Gastrocnemius medialis (tissue), 4 donors: ENCODE data around the gene RIMS4. TPM values are rescaled to one million over a fixed set of nuclear protein-coding genes. Genes with fewer than 3 reads are reported as not detected.

Experiments
- ATAC-seq, 2 donors: fragments of 150-250 bp; one replicate each; pipeline ENCODE4 v1.9.1; 2016
- DNase-seq, 2 donors: peaks; one replicate each; pipeline ENCODE4 v3.0.0-alpha.2; 2019
- H3K27ac ChIP-seq, 4 donors: fragments of 200-600 bp; sonication (generic); 1 replicate in 1 of 4; 2 replicates in 3 of 4; pipeline ENCODE4 v1.5.1; 2016 to 2018; ENCODE audit warnings: mild to moderate bottlenecking in 2 of 4, moderate library complexity in 1 of 4
- H3K27me3 ChIP-seq, 3 donors: fragments of 200-600 bp; sonication (generic) in 2 of 3; 1 replicate in 1 of 3; 2 replicates in 2 of 3; pipeline versions ENCODE4 v1.5.1 to v1.6.0; 2016 to 2019; ENCODE audit warnings: mild to moderate bottlenecking in 1 of 3, moderate library complexity in 1 of 3
- H3K36me3 ChIP-seq, 2 donors: fragments of 200-600 bp; sonication (generic) in 1 of 2; one replicate each; pipeline ENCODE4 v1.5.1; 2017 to 2018
- H3K4me1 ChIP-seq, 2 donors: fragments of 200-600 bp; sonication (generic) in 1 of 2; one replicate each; pipeline ENCODE4 v1.5.1; 2016 to 2017; ENCODE audit warnings: mild to moderate bottlenecking in 2 of 2
- H3K4me3 ChIP-seq, 4 donors: fragments of 200-600 bp; sonication (generic) in 3 of 4; 1 replicate in 1 of 4; 2 replicates in 3 of 4; pipeline ENCODE4 v1.5.1; 2016 to 2019; ENCODE audit warnings: mild to moderate bottlenecking in 2 of 4
- H3K9me3 ChIP-seq, 3 donors: fragments of 200-600 bp; sonication (generic) in 2 of 3; 1 replicate in 1 of 3; 2 replicates in 2 of 3; pipeline ENCODE4 v1.5.1; 2016 to 2019
- CTCF ChIP-seq, 5 experiments: fragments of 450-650 bp in 3 of 5; fragments of 200-600 bp in 2 of 5; sonication (generic) in 2 of 5; IDR thresholded peaks in 4 of 5; conservative IDR thresholded peaks in 1 of 5; 1 replicate in 4 of 5; 2 replicates in 1 of 5; pipeline ENCODE4 v1.5.1; 2016 to 2019; ENCODE audit warnings: antibody characterized with exemption in 5 of 5, mild to moderate bottlenecking in 3 of 5, moderate library complexity in 3 of 5
- POLR2A ChIP-seq, 2 donors: fragments of 450-650 bp; IDR thresholded peaks; one replicate each; pipeline ENCODE4 v1.6.1; 2017; ENCODE audit warnings: antibody characterized with exemption in 2 of 2, mild to moderate bottlenecking in 2 of 2, moderate library complexity in 2 of 2
- in situ Hi-C, 4 donors: fragments of 200-750 bp; cut with MboI; loops; one replicate each; pipeline versions ENCODE4 v1.15.0 to v1.8.0; 2017; ENCODE audit warnings: low sequenced_read_pairs in 4 of 4
- intact Hi-C: fragments of 100-400 bp; cut with DNase I; formaldehyde crosslinking; loops from one replicate; pipeline ENCODE4 v1.15.1; 2023; ENCODE audit warnings: low total_unique reads
- total RNA-seq, 4 donors: library from RNA; depleted of rRNA; stranded (reverse); fragments of >200 nt; gene quantifications; one replicate each; pipeline versions ENCODE4 v1.1.0 to v1.2.3, GENCODE V29; 2016

The RIMS4 gene
- total RNA-seq, 4 donors from 2014 or later: 0.13 to 0.41 TPM; not detected in 2

- DNase-seq (no peak), ATAC-seq (no peak)
- Histone ChIP-seq H3K4me1 (no peaks in the 10 kb centered on the region), H3K27me3 (peaks cover 5 to 13% (median 5%) of the 10 kb centered on the region in 3 donors), H3K27ac (no peak overlapping the region), H3K4me3 (no peak overlapping the region), H3K36me3 (no peaks in the 10 kb centered on the region), H3K9me3 (no peaks in the 10 kb centered on the region)
- intact Hi-C loops (no loop called here), in situ Hi-C loops (no loop called here)
- TF ChIP-seq POLR2A (IDR thresholded peaks at IDR 0.05): no peak
- TF ChIP-seq CTCF (IDR thresholded peaks at IDR 0.05 in 4 of 5, conservative IDR thresholded peaks at IDR 0.05 in 1 of 5): no peak
Observed at GRCh38 chr20:44837946-44838345, 27.6 kb upstream of the RIMS4 start.

GRCh38 chr20:44836601-44837120 lies 26.3 kb upstream of the RIMS4 start:
- DNase-seq: no peak
- Histone ChIP-seq H3K36me3 (no peaks in the 10 kb centered on the region), H3K9me3 (no peaks in the 10 kb centered on the region), H3K27me3 (peaks cover 5 to 13% (median 5%) of the 10 kb centered on the region in 3 donors), H3K4me3 (no peak overlapping the region), H3K27ac (no peak overlapping the region), H3K4me1 (no peaks in the 10 kb centered on the region)
- intact Hi-C loops (no loop called here), in situ Hi-C loops (no loop called here)
- TF ChIP-seq CTCF (IDR thresholded peaks at IDR 0.05 in 4 of 5, conservative IDR thresholded peaks at IDR 0.05 in 1 of 5): no peak
- no peak for TF ChIP-seq POLR2A (IDR thresholded peaks at IDR 0.05)
- ATAC-seq: no peak

GRCh38 chr20:44835661-44836221 lies 25.4 kb upstream of the RIMS4 start:
- DNase-seq (no peak), ATAC-seq (no peak)
- Histone ChIP-seq H3K9me3 (no peaks in the 10 kb centered on the region), H3K27me3 (peaks cover 5 to 13% (median 7%) of the 10 kb centered on the region in 3 donors), H3K36me3 (no peaks in the 10 kb centered on the region), H3K4me1 (no peaks in the 10 kb centered on the region), H3K4me3 (no peak overlapping the region), H3K27ac (no peak overlapping the region)
- in situ Hi-C loops: no loop called here
- no peak for TF ChIP-seq POLR2A (IDR thresholded peaks at IDR 0.05)
- TF ChIP-seq CTCF (IDR thresholded peaks at IDR 0.05 in 4 of 5, conservative IDR thresholded peaks at IDR 0.05 in 1 of 5): no peak
- intact Hi-C loops: no loop called here

- no peak for ATAC-seq
- TF ChIP-seq CTCF (IDR thresholded peaks at IDR 0.05 in 4 of 5, conservative IDR thresholded peaks at IDR 0.05 in 1 of 5) (no peak), POLR2A (IDR thresholded peaks at IDR 0.05) (no peak)
- Histone ChIP-seq H3K4me3 (no peak overlapping the region), H3K36me3 (no peaks in the 10 kb centered on the region), H3K4me1 (no peaks in the 10 kb centered on the region), H3K27ac (no peak overlapping the region), H3K27me3 (peaks cover 5 to 13% (median 12%) of the 10 kb centered on the region in 3 donors), H3K9me3 (no peaks in the 10 kb centered on the region)
- in situ Hi-C loops (no loop called here), intact Hi-C loops (no loop called here)
- DNase-seq: no peak
Observed at GRCh38 chr20:44835116-44835515, 24.8 kb upstream of the RIMS4 start.

GRCh38 chr20:44834693-44835092 lies 24.3 kb upstream of the RIMS4 start:
- Histone ChIP-seq H3K27me3 (peaks cover 5 to 16% (median 13%) of the 10 kb centered on the region in 3 donors), H3K9me3 (no peaks in the 10 kb centered on the region), H3K36me3 (no peaks in the 10 kb centered on the region), H3K4me3 (no peak overlapping the region), H3K27ac (no peak overlapping the region), H3K4me1 (no peaks in the 10 kb centered on the region)
- no peak for ATAC-seq
- intact Hi-C loops (no loop called here), in situ Hi-C loops (no loop called here)
- no peak for TF ChIP-seq POLR2A (IDR thresholded peaks at IDR 0.05)
- TF ChIP-seq CTCF (IDR thresholded peaks at IDR 0.05 in 4 of 5, conservative IDR thresholded peaks at IDR 0.05 in 1 of 5): no peak
- no peak for DNase-seq
